ENCODE results near the gene ZC2HC1B.

GRCh38 chr6:143984666-143985065, 120.4 kb downstream of the ZC2HC1B start:
- TF ChIP-seq CTCF (IDR thresholded peaks at IDR 0.05) (no peak), ZFX (IDR thresholded peaks at IDR 0.05; ENCODE audit: borderline replicate concordance) (no peak)

All from 22Rv1 (cell line).